SHP77 treated with DMSO at 0.1 percent for 48 hours (cell line): ENCODE data around the gene AJM1.
"Not testable (repeated sequence)": the region's sequence is repeated elsewhere in the genome, so short reads cannot be mapped to it uniquely, and the experiment has no call there.

ENCODE experiments used
- DNase-seq: peaks from one replicate; lab custom pipeline; 2025; lab: John Stamatoyannopoulos, UW

AJM1 gene

GRCh38 chr9:136856541-136857141 lies 14.4 kb downstream of the AJM1 start:
- DNase-seq = no peak

- DNase-seq = no peak
These were observed 14.9 kb downstream of the AJM1 start for GRCh38 chr9:136857166-136857565.

- DNase-seq = no peak
These were observed 15.5 kb downstream of the AJM1 start for GRCh38 chr9:136857581-136858412.

GRCh38 chr9:136858452-136858843 lies 16.2 kb downstream of the AJM1 start:
- DNase-seq = no peak

GRCh38 chr9:136858844-136859757 lies 16.8 kb downstream of the AJM1 start:
- no peak for DNase-seq

- DNase-seq = no peak
These were observed 18.3 kb downstream of the AJM1 start for GRCh38 chr9:136860529-136860928.

- DNase-seq = no peak
These were observed 18.9 kb downstream of the AJM1 start for GRCh38 chr9:136860933-136861873.

- no peak for DNase-seq
These were observed 19.7 kb downstream of the AJM1 start for GRCh38 chr9:136861874-136862457.

- DNase-seq = no peak
These were observed 20.8 kb downstream of the AJM1 start for GRCh38 chr9:136862849-136863622.

GRCh38 chr9:136863623-136864273 lies 21.5 kb downstream of the AJM1 start:
- no peak for DNase-seq

GRCh38 chr9:136865041-136865767 lies 22.9 kb downstream of the AJM1 start:
- no peak for DNase-seq

GRCh38 chr9:136865768-136866103 lies 23.5 kb downstream of the AJM1 start:
- no peak for DNase-seq

GRCh38 chr9:136866898-136867421 lies 24.7 kb downstream of the AJM1 start:
- DNase-seq = not testable (repeated sequence)

- DNase-seq = no peak
These were observed 25.2 kb downstream of the AJM1 start for GRCh38 chr9:136867480-136867879.

GRCh38 chr9:136867917-136868316 lies 25.6 kb downstream of the AJM1 start:
- DNase-seq = no peak

GRCh38 chr9:136868644-136869043 lies 26.4 kb downstream of the AJM1 start:
- no peak for DNase-seq

- not testable (repeated sequence) for DNase-seq
These were observed 27.3 kb downstream of the AJM1 start for GRCh38 chr9:136869611-136870010.

GRCh38 chr9:136875155-136875554 lies 32.9 kb downstream of the AJM1 start:
- no peak for DNase-seq

- no peak for DNase-seq
These were observed 34.2 kb downstream of the AJM1 start for GRCh38 chr9:136876476-136876875.
